GM10266 (cell line): ENCODE measurements around the gene ARSJ.

ENCODE experiments used
- DNase-seq: peaks from one replicate; pipeline ENCODE4 v3.0.0; 2012; ENCODE audit errors: extremely low spot score
- TF ChIP-seq, protein P1 (sequence below): IDR thresholded peaks from 2 replicates; pipeline ENCODE4 v1.5.1; 2012; ENCODE audit warnings: mild to moderate bottlenecking, low read depth; ENCODE audit not compliant: control insufficient read depth, insufficient read depth; ENCODE audit errors: missing control alignments

The ARSJ gene

DNA sequence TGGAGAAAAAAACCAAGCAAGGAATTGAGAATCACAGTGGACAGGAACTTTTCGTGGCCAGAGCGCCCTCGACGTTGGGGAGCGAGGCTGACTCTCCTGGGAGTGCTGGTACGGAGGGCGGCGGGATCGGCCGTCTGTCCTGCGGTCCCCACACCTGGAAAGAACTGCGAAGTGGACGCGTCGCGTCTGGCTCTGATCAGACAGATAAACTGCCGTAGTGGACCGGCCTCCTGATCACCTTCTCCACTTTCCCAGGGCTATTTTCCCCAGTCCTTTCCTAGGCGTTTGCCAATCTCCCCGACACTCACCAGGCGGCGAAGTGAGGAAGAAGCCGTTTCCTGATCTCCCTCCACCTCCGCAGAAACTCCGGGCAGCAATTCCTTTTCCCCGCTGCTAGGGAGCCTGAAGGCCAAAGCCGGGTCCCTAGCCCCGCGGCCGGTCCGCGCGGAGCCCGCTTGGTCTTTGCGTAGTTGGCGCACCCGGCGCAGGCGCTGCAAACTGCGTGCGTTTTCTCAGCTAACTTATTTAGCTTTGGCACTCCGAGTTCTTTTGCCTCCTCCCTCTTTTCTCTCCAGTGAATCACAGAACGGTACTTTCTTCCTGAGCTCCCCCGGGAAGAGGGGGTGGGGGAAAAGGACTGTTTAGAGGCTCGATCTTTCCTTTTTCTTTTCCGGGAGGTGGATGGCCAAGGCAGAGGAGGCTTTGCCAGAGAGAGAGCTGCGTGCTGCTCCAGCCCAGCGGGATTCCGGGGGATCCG, at the start of gene ARSJ:
Gene ARSJ, minus strand, starts transcription at position 500 of the 757 bp plus-strand sequence. CDS start 813 bp downstream, outside the sequence.
- TF ChIP-seq, protein P1, sequence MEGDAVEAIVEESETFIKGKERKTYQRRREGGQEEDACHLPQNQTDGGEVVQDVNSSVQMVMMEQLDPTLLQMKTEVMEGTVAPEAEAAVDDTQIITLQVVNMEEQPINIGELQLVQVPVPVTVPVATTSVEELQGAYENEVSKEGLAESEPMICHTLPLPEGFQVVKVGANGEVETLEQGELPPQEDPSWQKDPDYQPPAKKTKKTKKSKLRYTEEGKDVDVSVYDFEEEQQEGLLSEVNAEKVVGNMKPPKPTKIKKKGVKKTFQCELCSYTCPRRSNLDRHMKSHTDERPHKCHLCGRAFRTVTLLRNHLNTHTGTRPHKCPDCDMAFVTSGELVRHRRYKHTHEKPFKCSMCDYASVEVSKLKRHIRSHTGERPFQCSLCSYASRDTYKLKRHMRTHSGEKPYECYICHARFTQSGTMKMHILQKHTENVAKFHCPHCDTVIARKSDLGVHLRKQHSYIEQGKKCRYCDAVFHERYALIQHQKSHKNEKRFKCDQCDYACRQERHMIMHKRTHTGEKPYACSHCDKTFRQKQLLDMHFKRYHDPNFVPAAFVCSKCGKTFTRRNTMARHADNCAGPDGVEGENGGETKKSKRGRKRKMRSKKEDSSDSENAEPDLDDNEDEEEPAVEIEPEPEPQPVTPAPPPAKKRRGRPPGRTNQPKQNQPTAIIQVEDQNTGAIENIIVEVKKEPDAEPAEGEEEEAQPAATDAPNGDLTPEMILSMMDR, result no peak
- DNase-seq, result no peak

DNA sequence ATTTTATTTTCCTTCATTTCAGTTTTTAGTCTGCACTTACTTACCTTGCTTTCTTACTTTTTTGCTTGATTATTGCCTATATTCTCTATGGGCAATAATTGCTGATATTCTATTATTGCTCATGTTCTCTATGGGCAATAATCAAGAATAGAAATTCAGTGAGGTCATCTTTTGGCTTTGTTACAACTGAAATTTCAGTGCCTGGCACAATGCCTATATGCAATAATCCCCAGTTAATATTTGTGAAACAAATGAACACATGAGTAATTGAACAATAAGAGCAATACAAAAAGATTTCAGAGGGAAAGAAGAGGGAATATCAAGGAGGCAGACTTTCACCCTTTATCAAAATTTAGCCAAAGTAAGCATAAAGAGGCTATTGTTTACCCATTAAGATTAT, 48.6 kb upstream of the ARSJ start:
- TF ChIP-seq, protein P1, result no peak
- no peak for DNase-seq

DNA sequence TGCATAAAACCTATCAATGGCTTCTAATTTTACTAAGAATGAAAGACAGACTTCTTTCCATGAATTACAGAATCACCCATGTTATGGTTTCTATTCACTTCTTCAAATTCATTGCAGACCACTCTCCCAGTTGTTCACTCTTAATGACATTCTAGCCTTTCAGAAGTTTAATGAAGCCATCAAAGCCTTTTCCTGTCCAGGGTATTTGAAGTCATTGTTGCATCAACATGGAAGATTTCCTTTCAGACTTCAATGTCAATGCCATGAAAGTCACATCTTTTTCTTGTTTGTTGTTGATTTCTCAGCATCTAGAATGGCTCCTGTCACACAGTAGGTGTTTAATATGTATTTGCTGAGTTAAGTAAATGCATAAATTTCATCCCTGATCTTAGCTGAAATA, 48.1 kb upstream of the ARSJ start:
- no peak for DNase-seq

DNA sequence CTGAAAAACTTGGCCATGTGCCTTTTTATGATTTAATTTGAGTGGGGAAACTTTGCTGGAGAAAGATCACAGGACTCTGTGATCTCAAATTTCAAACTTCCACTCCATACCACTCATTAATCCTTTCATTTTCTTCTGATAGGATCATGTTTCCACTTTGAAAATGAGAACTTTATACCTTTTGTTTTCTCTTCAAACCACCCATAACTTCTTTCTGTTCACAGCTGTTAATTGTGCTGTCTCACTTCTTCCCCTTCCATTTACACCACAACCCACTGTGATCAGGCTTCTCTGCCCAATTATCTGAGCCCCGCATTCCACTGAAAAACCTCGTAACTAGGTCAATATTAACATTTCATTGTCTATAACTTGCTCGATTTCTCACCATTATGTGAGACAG, 47.0 kb upstream of the ARSJ start:
- no peak for DNase-seq
- TF ChIP-seq, protein P1, result no peak

More for the DNA sequence above, 48.1 kb upstream of the ARSJ start:
- TF ChIP-seq, protein P1, result no peak

DNA sequence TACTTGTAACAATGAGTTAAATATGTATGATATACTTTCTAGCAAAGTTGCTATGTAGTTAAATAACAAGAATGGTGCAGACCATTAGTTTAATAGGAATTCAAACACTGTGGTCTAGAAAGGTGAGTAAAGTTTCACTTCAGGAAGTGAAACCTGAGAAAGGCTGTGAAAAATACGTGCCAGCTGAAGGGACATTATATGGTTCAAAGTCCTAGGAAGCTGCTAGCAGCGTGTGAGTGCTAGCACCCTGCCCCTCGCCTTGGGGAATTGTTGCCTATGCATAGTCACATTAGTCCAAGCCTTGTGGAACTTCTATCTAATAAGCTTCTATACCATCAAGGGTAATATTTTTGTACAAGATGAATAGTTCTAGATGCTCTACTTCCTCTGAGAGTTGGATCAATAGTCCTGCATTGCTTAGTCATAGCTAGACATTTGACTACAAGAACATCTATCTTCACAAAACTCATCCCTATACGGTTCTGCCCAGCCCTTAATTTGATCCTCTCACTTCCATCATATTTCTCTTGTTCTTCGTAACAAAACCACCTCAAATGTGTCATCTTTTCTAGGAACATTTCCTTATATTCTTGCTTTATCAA, 45.8 kb upstream of the ARSJ start:
- DNase-seq, result no peak
- TF ChIP-seq, protein P1, result no peak

DNA sequence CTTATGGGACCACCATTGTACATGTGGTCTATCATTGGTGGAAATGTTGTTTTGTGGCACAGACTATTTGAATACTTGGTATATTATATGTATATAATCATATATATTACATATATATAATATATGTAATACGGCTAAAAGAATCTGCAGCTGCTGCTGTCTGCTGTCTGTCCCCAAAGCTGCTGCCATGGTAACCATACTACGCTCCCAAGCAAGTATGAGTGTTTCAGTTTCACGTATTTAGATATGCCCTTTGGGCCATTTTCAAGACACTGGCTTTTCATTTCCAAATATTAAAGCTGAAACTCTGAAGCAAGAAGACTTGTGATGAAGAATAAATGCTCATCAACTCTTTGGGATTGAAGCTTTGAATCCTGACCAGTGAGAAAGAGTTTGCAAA, 42.0 kb upstream of the ARSJ start:
- DNase-seq, result peak; percentile 13
- TF ChIP-seq, protein P1, result no peak

DNA sequence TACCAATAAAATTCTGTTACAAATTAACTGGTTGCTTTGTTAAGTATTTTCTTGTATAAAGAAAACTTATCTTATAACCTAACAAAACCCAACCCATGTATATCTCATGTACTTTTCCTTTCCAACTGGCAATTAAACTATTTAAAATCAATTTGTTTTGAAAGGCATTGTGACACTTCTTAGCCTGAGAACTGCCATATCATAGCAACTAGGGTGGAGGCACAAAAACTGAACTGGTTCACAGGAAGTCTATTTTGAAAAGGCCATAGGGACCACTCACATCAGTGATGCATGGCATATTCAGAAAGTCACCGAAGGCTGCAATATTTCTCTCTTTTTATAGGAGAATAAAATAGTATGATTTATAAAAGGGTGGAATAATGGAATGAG, 40.5 kb upstream of the ARSJ start:
- TF ChIP-seq, protein P1, result no peak
- DNase-seq, result no peak
